Prostate gland (tissue), 2 donors: ENCODE data around the gene CLIC5. TPM values are rescaled to one million over a fixed set of nuclear protein-coding genes. Genes with fewer than 3 reads are reported as not detected.

Experiments
- DNase-seq: peaks from one replicate; pipeline ENCODE4 v3.0.0-alpha.2; 2019; ENCODE audit warnings: low spot score
- H3K27ac ChIP-seq, 2 donors: fragments of 200-600 bp; sonication (generic); 2 replicates each; pipeline ENCODE4 v1.5.1; 2017 to 2019
- H3K27me3 ChIP-seq: fragments of 200-600 bp; sonication (generic); replicated peaks from 2 replicates; pipeline ENCODE4 v1.5.1; 2019; ENCODE audit not compliant: insufficient read depth
- H3K36me3 ChIP-seq, 2 donors: fragments of 200-600 bp; sonication (generic); 1 replicate in 1 of 2; 2 replicates in 1 of 2; pipeline versions ENCODE4 v1.5.1 to v1.8.1; 2017 to 2019
- H3K4me1 ChIP-seq: fragments of 200-600 bp; sonication (generic); replicated peaks from 2 replicates; pipeline ENCODE4 v1.5.1; 2019
- H3K4me3 ChIP-seq, 2 donors: fragments of 200-600 bp; sonication (generic); 2 replicates each; pipeline ENCODE4 v1.5.1; 2017 to 2019
- H3K9me3 ChIP-seq: fragments of 200-600 bp; sonication (generic); 2 replicates; pipeline ENCODE4 v1.5.1; 2017
- CTCF ChIP-seq, 4 experiments: fragments of 200-600 bp in 2 of 4; fragments of 450-650 bp in 2 of 4; sonication (generic) in 2 of 4; IDR thresholded peaks; 1 replicate in 3 of 4; 2 replicates in 1 of 4; pipeline ENCODE4 v1.5.1; 2016 to 2019; ENCODE audit warnings: antibody characterized with exemption in 4 of 4, mild to moderate bottlenecking in 2 of 4, moderate library complexity in 2 of 4
- POLR2A ChIP-seq: fragments of 450-650 bp; IDR thresholded peaks from one replicate; pipeline ENCODE4 v1.6.1; 2016; ENCODE audit warnings: antibody characterized with exemption, mild to moderate bottlenecking
- POLR2AphosphoS5 ChIP-seq: sonication (generic); formaldehyde crosslinking; IDR thresholded peaks from one replicate; pipeline ENCODE4 v1.6.1; 2017; ENCODE audit warnings: antibody characterized with exemption
- WGBS: methylation state at CpG from one replicate; pipeline ENCODE4 v1.1.5; 2018; 5-methylcytosine and 5-hydroxymethylcytosine counted together
- intact Hi-C: fragments of 100-400 bp; cut with DNase I; formaldehyde crosslinking; loops from one replicate; pipeline ENCODE4 v1.14.2; 2022
- total RNA-seq, 2 donors: library from RNA; depleted of rRNA; stranded (reverse); fragments of >200 nt; gene quantifications; one replicate each; pipeline ENCODE4 v1.1.0, GENCODE V29; 2016

CLIC5 gene
- total RNA-seq, 2 donors from 2014 or later: 3.2 to 4.5 TPM

DNA sequence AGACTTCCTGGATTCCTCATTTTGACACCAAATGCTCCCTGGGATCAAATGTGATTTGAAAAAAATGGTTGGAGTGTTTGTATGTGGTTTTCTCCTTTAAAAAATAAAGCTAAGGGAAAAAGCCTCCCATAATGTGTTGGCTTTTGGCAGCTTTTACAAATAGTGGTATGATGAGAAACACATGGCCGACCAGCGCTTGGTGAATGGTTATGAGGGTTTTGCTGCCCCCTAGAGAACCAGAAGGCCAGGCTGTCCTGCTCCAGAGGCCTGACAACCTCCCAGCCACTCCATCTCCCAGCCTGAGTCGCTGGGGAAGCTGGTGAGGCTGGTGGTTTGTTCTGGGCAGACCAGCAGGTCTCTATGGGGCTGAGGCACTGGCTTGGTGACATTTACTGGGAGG, 69.3 kb downstream of the CLIC5 start:
- Histone ChIP-seq H3K27me3 (no peaks in the 10 kb centered on the region), H3K4me1 (no peaks in the 10 kb centered on the region), H3K27ac (no peak overlapping the region), H3K4me3 (no peak overlapping the region), H3K9me3 (no peaks in the 10 kb centered on the region), H3K36me3 (no peaks in the 10 kb centered on the region)
- intact Hi-C loops: no loop called here
- no peak for TF ChIP-seq POLR2A
- TF ChIP-seq CTCF (IDR thresholded peaks at IDR 0.05): peak in 1 of 4 experiments; percentile 6
- no peak for TF ChIP-seq POLR2AphosphoS5
- DNase-seq: no peak
- WGBS: 71% methylated on average over 3 of the region's 3 CpGs

DNA sequence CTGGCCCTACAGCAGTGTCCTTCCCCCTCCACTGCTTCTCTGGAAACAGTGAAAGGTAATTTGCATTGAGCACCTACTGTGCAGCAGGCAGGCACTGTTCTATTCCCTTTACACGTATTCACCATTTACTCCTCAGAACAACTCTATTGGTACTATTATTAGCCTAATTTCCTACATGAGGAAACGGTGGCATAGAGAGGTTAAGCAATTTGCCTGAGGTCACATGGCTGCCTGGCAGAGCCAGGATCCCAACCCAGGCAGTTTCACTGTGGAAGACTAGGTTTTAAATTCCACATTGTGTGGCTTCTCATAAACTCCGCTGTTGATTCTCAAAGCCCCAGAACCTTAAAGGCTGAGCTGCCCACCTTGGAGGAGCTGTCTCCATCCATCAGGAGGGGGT, 72.7 kb downstream of the CLIC5 start:
- WGBS: 82% methylated on average over 3 of the region's 3 CpGs

DNA sequence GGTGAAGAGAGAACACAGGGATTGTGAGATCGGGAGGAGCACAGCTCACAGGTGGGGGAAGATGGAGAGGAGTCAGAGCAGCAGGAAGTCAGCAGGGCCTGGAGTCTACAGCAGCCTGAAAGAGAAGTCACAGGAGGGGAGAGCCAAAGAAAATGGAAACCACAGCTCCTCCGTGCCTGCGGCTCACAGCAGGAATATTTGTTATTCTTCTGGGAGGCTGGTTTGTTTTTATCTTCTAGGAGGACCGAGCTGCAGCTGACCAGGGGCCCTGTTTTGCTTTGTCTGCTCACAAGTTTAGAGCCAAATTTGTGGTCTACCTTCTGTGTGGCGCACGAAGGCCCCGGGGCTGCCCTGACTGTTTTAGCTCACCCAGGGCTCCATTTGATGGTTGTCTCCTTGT, 81.8 kb downstream of the CLIC5 start:
- Histone ChIP-seq H3K9me3 (no peaks in the 10 kb centered on the region), H3K27ac (no peak overlapping the region), H3K4me1 (no peaks in the 10 kb centered on the region), H3K4me3 (no peak overlapping the region), H3K27me3 (no peaks in the 10 kb centered on the region), H3K36me3 (no peaks in the 10 kb centered on the region)
- no peak for DNase-seq
- WGBS: 81% methylated on average over 7 of the region's 7 CpGs
- intact Hi-C loops: loop anchor here (10.0 kb wide), 1 partner anchor 151 kb away; no protein-coding TSS in a partner anchor
- no peak for TF ChIP-seq CTCF (IDR thresholded peaks at IDR 0.05)
- no peak for TF ChIP-seq POLR2AphosphoS5
- TF ChIP-seq POLR2A: no peak

More for the DNA sequence above, 72.7 kb downstream of the CLIC5 start:
- Histone ChIP-seq H3K9me3 (no peaks in the 10 kb centered on the region), H3K27ac (no peak overlapping the region), H3K36me3 (no peaks in the 10 kb centered on the region), H3K4me1 (no peaks in the 10 kb centered on the region), H3K27me3 (no peaks in the 10 kb centered on the region), H3K4me3 (no peak overlapping the region)
- no peak for DNase-seq
- TF ChIP-seq POLR2A (no peak), POLR2AphosphoS5 (no peak), CTCF (IDR thresholded peaks at IDR 0.05) (no peak)
- intact Hi-C loops: no loop called here

GRCh38 chr6:45931232-45931631, 84.4 kb downstream of the CLIC5 start:
- Histone ChIP-seq H3K27ac (no peak overlapping the region), H3K36me3 (no peaks in the 10 kb centered on the region), H3K4me3 (no peak overlapping the region), H3K9me3 (no peaks in the 10 kb centered on the region), H3K4me1 (no peaks in the 10 kb centered on the region), H3K27me3 (no peaks in the 10 kb centered on the region)
- intact Hi-C loops: loop anchor here (10.0 kb wide), 1 partner anchor 154 kb away; no protein-coding TSS in a partner anchor
- no peak for TF ChIP-seq POLR2AphosphoS5
- TF ChIP-seq CTCF (IDR thresholded peaks at IDR 0.05): no peak
- no peak for TF ChIP-seq POLR2A
- no peak for DNase-seq
- 91% methylated on average over 1 of the region's 1 CpG for WGBS

DNA sequence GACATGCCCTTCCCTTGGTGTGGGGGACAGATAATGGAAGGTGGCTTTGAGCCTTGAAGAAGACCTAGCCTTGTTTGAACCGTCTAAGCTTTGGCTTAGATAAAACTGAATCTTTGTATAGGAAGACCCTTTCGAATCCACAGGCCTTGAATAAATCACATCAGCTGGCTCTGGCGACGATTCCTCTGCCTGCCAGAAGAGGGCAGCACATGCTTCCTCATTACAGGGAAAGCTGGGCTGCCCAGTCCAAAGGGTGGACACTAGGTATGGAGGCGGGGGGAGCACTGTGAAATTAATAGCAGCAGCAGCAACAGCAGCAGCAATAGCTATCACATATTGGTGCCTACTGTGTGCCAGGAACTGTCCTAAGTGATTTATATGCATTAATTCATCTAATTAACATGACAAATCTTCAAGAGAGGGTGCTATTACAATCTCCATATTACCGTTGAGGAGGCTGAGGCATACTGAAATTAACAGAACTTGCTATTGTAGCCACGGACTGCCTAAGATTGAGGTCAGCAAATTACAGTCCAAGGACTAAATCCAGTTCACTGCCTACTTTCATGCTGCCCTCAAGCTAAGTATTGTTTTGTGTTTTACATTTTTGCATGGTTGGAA, 85.1 kb downstream of the CLIC5 start:
- 18% methylated on average over 7 of the region's 7 CpGs for WGBS
- no peaks in the 10 kb centered on the region for H3K27me3 ChIP-seq
- TF ChIP-seq POLR2A (no peak), CTCF (IDR thresholded peaks at IDR 0.05) (peak; percentile 80 to 94 (median 86))
- no peak overlapping the region for H3K27ac ChIP-seq
- intact Hi-C loops: loop anchor here (10.0 kb wide), 1 partner anchor 154 kb away; no protein-coding TSS in a partner anchor
- H3K4me3 ChIP-seq: no peak overlapping the region
- no peaks in the 10 kb centered on the region for H3K4me1 ChIP-seq
- no peaks in the 10 kb centered on the region for H3K36me3 ChIP-seq
- no peaks in the 10 kb centered on the region for H3K9me3 ChIP-seq
- DNase-seq: peak; percentile 51
